GM19452 (cell line): ENCODE data around the gene MCF2L2.
"Not testable (repeated sequence)": the region's sequence is repeated elsewhere in the genome, so short reads cannot be mapped to it uniquely, and the experiment has no call there.

Experiments
- ATAC-seq: cut with Tn5 transposase; IDR thresholded peaks from one replicate; pipeline ENCODE4 v1.9.1; 2021; ENCODE audit not compliant: unreplicated experiment

Gene MCF2L2

GRCh38 chr3:183244981-183245476 is 183.4 kb downstream of the MCF2L2 start:
- no peak for ATAC-seq

- no peak for ATAC-seq
Observed at GRCh38 chr3:183244219-183244618, 184.2 kb downstream of the MCF2L2 start.

GRCh38 chr3:183242431-183242830 is 186.0 kb downstream of the MCF2L2 start:
- no peak for ATAC-seq

DNA sequence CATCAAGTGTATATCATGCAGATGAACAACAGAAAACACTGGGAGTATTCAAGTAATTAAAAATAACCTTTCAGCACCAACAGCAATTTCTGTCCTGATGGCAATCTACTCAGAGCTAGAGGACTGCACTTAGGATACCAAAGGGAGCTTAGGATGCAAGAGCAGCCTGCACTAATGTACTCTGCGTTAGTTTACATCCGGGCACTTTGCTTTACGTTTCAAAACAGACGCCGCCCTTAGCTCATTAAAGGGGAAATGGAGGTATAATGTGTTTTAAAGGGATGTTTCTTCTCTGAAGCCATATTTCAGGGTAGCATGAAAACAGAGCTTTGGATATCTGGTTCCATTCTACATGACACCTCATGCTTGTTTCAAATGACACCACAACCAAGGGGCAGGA is 189.4 kb downstream of the MCF2L2 start:
- ATAC-seq, result no peak

- ATAC-seq, result no peak
Observed at GRCh38 chr3:183233966-183234365, 194.5 kb downstream of the MCF2L2 start.

DNA sequence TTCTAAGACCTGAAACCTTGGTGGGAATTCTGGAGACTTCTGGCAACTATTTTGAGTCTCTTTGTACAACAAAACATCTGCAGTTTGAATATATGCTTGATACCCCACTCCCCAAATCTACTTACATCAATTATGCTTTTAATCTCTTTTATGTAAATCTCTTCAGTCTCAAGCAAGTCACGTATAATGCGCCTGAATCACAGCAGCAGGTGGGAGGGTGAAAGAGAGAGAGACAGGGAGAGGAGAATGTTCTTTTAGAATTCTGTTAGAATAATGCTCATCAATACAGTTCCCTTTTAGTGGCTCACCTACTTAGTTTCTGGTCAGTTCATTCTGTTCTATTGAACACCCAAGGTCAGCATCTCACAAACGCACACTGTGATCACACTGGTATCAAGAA is 197.6 kb downstream of the MCF2L2 start:
- no peak for ATAC-seq

- not testable (repeated sequence) for ATAC-seq
Observed at GRCh38 chr3:183230251-183230650, 198.2 kb downstream of the MCF2L2 start.

DNA sequence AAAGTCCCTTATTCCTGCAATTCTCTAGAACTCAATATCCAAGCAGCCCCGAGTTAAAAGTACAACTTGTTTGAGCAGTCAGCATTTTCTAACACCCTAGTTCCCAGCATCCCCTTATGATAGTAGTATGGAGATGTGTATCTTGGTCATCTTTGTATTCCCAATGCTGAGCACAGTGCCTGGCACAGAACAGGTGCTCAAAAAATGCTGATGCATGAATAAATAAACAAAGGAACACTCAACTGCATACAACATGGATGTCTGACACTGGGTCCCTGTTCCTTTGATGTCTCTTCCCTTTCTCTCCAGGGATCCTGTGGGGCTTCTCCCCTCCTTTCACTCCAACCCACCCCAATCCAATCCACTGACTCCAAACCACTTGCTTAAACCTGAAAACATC is 199.2 kb downstream of the MCF2L2 start:
- ATAC-seq, result no peak

DNA sequence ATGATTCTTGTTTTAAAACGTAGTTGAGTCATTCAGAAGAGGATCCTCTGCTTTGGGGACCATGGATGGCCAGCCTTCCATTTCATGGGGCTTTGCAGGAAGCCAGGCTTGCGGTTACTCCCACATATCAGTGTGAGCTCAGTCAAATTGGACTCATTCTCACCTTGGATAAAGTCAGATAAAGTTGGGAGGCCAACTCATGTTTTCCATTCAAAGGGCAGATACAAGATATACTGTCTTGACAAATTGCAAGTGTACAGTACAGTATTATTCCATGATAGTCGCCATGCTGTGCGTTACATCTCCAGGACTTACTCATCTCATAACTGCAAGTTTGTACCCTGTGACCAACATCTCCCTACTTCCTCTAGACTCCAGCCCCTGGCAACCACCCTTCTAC is 200.8 kb downstream of the MCF2L2 start:
- no peak for ATAC-seq

- ATAC-seq, result no peak
Observed at GRCh38 chr3:183226333-183226890, 202.0 kb downstream of the MCF2L2 start.

- ATAC-seq, result no peak
Observed at GRCh38 chr3:183224180-183224970, 204.0 kb downstream of the MCF2L2 start.

- ATAC-seq, result no peak
Observed at GRCh38 chr3:183222631-183223235, 205.7 kb downstream of the MCF2L2 start.

GRCh38 chr3:183220828-183221227 is 207.6 kb downstream of the MCF2L2 start:
- ATAC-seq, result no peak

DNA sequence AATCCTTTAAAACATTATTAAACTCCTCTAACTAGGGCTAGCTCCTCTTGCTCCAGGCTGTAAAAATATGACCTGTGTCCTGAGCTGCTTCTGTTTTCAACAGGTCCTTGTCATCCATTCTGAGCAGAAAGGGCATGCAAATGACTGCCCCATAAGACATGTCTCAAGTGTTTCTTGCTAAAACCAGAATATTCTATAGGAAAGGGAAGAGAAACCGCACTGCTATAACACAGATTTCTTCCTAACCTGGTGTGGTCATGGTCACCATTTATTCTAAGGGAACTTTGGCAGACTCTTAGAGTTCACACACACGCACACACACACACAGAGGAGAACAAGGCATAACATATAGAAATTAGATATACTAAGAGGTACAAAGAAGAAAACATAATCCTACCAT is 209.6 kb downstream of the MCF2L2 start:
- no peak for ATAC-seq

- ATAC-seq, result no peak
Observed at GRCh38 chr3:183217548-183218332, 210.7 kb downstream of the MCF2L2 start.

- ATAC-seq, result no peak
Observed at GRCh38 chr3:183215591-183216202, 212.7 kb downstream of the MCF2L2 start.

DNA sequence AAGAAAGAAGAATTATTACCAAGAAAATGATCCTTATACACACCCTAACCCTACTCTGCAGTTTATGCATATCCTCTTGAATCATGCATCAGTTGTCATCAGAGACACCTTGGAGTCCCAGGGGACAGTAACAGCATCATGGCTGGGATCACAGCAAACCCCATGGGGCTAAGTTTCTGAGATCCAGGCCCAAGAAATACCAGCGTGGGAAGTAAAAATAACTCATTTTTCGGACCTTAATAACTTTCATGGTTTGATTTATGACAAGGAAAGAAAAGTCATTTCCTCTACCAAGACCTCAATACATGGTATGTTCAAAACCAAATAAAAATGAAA is 214.2 kb downstream of the MCF2L2 start:
- no peak for ATAC-seq

DNA sequence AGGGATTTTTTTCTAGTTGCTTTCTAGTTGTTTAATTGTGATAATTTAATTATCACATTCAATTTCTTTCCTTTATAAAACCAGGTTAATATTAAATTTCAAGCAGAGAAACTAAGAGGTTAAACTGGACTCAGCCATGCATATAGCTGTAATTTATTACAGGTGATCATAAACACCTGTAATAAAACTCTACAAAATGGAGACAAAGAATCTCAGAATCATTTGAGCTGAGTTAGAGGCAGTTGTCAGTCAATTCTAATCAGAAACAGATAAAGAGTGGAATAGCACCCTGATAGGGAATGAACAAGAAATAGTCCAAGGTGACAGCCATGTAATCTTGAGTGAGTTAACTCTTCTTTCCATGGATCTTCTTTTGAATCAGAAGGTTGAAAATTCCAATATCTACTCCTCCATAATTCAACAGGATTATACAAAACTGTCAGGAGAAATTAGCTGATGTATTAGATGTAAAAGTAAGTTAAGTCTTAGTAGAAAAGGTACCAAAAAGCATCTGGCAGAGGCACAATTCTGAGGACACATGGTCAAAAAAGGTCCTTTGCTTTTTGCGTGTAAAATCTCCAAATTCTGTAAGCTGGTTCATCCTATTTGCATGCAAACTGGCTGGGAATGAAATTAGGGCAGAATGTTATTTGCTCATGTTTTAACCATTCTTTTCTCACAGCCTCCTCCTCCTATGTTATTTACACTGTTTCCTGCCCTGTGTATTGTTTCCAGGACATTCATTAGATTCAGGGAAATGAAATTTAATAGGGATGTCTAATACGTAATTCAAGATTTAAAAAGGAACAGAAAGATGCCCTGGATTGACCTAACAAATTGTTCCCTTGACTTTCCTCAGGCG is 214.8 kb downstream of the MCF2L2 start:
- no peak for ATAC-seq

- ATAC-seq, result no peak
Observed at GRCh38 chr3:183212565-183212964, 215.9 kb downstream of the MCF2L2 start.

GRCh38 chr3:183212096-183212495 is 216.3 kb downstream of the MCF2L2 start:
- no peak for ATAC-seq
